HL-60 (cell line): ENCODE data around the gene CD38.

Experiments used
- DNase-seq, 2 experiments: peaks; one replicate each; pipeline ENCODE4 v3.0.0-alpha.2; 2010 to 2020; ENCODE audit warnings: low read depth in 1 of 2, low spot score in 1 of 2
- H3K27ac ChIP-seq: fragments of 250-450 bp; sonication (Bioruptor Pico); replicated peaks from 2 replicates; pipeline ENCODE4 v1.5.1; 2020; ENCODE audit warnings: mild to moderate bottlenecking, moderate library complexity
- H3K27me3 ChIP-seq: fragments of 250-450 bp; sonication (Bioruptor Pico); 2 replicates; pipeline ENCODE4 v1.5.1; 2021; ENCODE audit warnings: mild to moderate bottlenecking, moderate library complexity; ENCODE audit not compliant: insufficient read depth, poor library complexity, severe bottlenecking
- H3K4me3 ChIP-seq: replicated peaks from 2 replicates; pipeline ENCODE4 v1.5.1; 2011; ENCODE audit warnings: mild to moderate bottlenecking, control low read depth, low read length; ENCODE audit not compliant: insufficient read depth
- CTCF ChIP-seq: IDR thresholded peaks from one replicate; pipeline ENCODE4 v1.5.1; 2011; ENCODE audit warnings: low read length, control low read depth, inconsistent platforms; ENCODE audit not compliant: insufficient read depth
- GABPA ChIP-seq: IDR thresholded peaks from 2 replicates; pipeline ENCODE4 v1.6.1; 2012; ENCODE audit warnings: low read depth
- POLR2AphosphoS5 ChIP-seq: IDR thresholded peaks from 2 replicates; pipeline ENCODE4 v1.6.1; 2012; ENCODE audit warnings: low read depth
- REST ChIP-seq: IDR thresholded peaks from 2 replicates; pipeline ENCODE4 v1.6.1; 2012; ENCODE audit warnings: low read depth; ENCODE audit not compliant: insufficient replicate concordance
- SPI1 ChIP-seq: IDR thresholded peaks from 2 replicates; pipeline ENCODE4 v1.6.1; 2012; ENCODE audit warnings: low read depth, mild to moderate bottlenecking, borderline replicate concordance

CD38 gene

GRCh38 chr4:15848191-15848842 is 70.2 kb downstream of the CD38 start:
- no peak for TF ChIP-seq GABPA
- TF ChIP-seq POLR2AphosphoS5, result no peak
- no peak for TF ChIP-seq CTCF
- no peak for TF ChIP-seq REST
- no peak for TF ChIP-seq SPI1
- no peak overlapping the region for H3K27ac ChIP-seq
- H3K4me3 ChIP-seq, result no peak overlapping the region
- no peak for DNase-seq
- H3K27me3 ChIP-seq, result no peaks in the 10 kb centered on the region

GRCh38 chr4:15851969-15852368 is 73.8 kb downstream of the CD38 start:
- no peak overlapping the region for H3K4me3 ChIP-seq
- no peak for DNase-seq
- no peak overlapping the region for H3K27ac ChIP-seq
- no peaks in the 10 kb centered on the region for H3K27me3 ChIP-seq
- TF ChIP-seq REST (no peak), POLR2AphosphoS5 (no peak)

DNA sequence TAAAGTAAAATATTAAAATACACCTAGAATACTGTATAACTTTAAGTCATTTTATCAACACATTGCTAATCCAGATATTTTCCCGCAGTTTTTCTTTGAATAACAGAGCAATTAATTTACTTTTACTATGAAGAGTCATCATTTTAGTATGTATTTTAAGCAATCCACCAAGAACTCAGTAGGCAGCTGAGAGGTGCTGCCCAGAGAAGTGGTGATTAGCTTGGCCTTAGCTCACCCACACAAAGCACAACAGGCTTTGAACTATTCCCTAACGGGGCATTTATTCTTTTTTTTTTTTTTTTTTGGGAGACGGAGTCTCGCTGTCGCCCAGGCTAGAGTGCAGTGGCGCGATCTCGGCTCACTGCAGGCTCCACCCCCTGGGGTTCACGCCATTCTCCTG is 74.4 kb downstream of the CD38 start:
- Histone ChIP-seq H3K27me3 (no peaks in the 10 kb centered on the region), H3K4me3 (no peak overlapping the region), H3K27ac (no peak overlapping the region)
- DNase-seq, result no peak
- TF ChIP-seq REST (no peak), POLR2AphosphoS5 (no peak), GABPA (no peak), CTCF (no peak), SPI1 (no peak)
